ENCODE data around the gene PLXNB2. TPM values are rescaled to one million over a fixed set of nuclear protein-coding genes. Genes with fewer than 3 reads are reported as not detected.

Gene PLXNB2
- total RNA-seq, 2 experiments from 2014 or later = 6.3 to 8.3 TPM

GRCh38 chr22:50307890-50308596 is 597 bp upstream of the PLXNB2 start:
- no peak for DNase-seq
- H3K4me1 Mint-ChIP-seq (ENCODE audit: low read depth) = peaks cover 6% of the 10 kb centered on the region
- ChIA-PET POLR2A (interaction anchor here (0.6 kb wide), 1 partner anchor 15 kb away, joined by 3 read pairs; no protein-coding TSS in a partner anchor), CTCF (interaction anchor here (1.7 kb wide), 1 partner anchor 18 kb away, joined by 5 read pairs; the partner anchor contains the start of gene DENND6B)
- intact Hi-C loops (cut with micrococcal nuclease) = loop anchor here (1.0 kb wide), 1 partner anchor 30 kb away; no protein-coding TSS in a partner anchor
- no peaks in the 10 kb centered on the region for H3K9me3 Mint-ChIP-seq
- H3K36me3 Mint-ChIP-seq = no peaks in the 10 kb centered on the region
- H3K27me3 Mint-ChIP-seq = peaks cover 13% of the 10 kb centered on the region
- H3K4me3 Mint-ChIP-seq = no peak overlapping the region
- no peak overlapping the region for H3K27ac Mint-ChIP-seq

- CTCF ChIA-PET = interaction anchor here (1.1 to 1.7 kb wide), 5 partner anchors 20 to 35 kb away, joined by 3 to 5 read pairs (median 4); partner anchors contain the start of gene DENND6B
- peaks cover 6% of the 10 kb centered on the region for H3K4me1 Mint-ChIP-seq (ENCODE audit: low read depth)
- H3K9me3 Mint-ChIP-seq = no peaks in the 10 kb centered on the region
- no peak overlapping the region for H3K27ac Mint-ChIP-seq
- H3K27me3 Mint-ChIP-seq = peaks cover 15% of the 10 kb centered on the region
- no peaks in the 10 kb centered on the region for H3K36me3 Mint-ChIP-seq
- peak overlapping the region; percentile 54 for H3K4me3 Mint-ChIP-seq
- peak; percentile 53 for DNase-seq
- POLR2A ChIA-PET = no interaction called here
- intact Hi-C loops (cut with micrococcal nuclease) = no loop called here
Observed at GRCh38 chr22:50305923-50306566, 1.4 kb downstream of the PLXNB2 start.

GRCh38 chr22:50305393-50305922 is 2.0 kb downstream of the PLXNB2 start:
- H3K4me1 Mint-ChIP-seq (ENCODE audit: low read depth) = peaks cover 6% of the 10 kb centered on the region
- ChIA-PET CTCF (interaction anchor here (1.1 to 1.5 kb wide), 3 partner anchors 22 to 65 kb away, joined by 3 to 4 read pairs (median 3); no protein-coding TSS in a partner anchor), POLR2A (no interaction called here)
- DNase-seq = no peak
- no peak overlapping the region for H3K27ac Mint-ChIP-seq
- H3K36me3 Mint-ChIP-seq = no peaks in the 10 kb centered on the region
- peak overlapping the region; percentile 54 for H3K4me3 Mint-ChIP-seq
- intact Hi-C loops (cut with micrococcal nuclease) = no loop called here
- no peaks in the 10 kb centered on the region for H3K9me3 Mint-ChIP-seq
- H3K27me3 Mint-ChIP-seq = peaks cover 17% of the 10 kb centered on the region

GRCh38 chr22:50304528-50305392 is 2.7 kb downstream of the PLXNB2 start:
- CTCF ChIA-PET = interaction anchor here (1.1 to 1.2 kb wide), 2 partner anchors 29 to 64 kb away, joined by 3 read pairs; no protein-coding TSS in a partner anchor

GRCh38 chr22:50303848-50304527 is 3.5 kb downstream of the PLXNB2 start:
- Mint-ChIP-seq H3K27me3 (peaks cover 17% of the 10 kb centered on the region), H3K36me3 (no peaks in the 10 kb centered on the region), H3K27ac (no peak overlapping the region), H3K4me3 (no peak overlapping the region), H3K9me3 (no peaks in the 10 kb centered on the region), H3K4me1 (ENCODE audit: low read depth) (peaks cover 6% of the 10 kb centered on the region)
- ChIA-PET POLR2A (no interaction called here), CTCF (interaction anchor here (0.9 to 1.2 kb wide), 3 partner anchors 23 to 63 kb away, joined by 3 read pairs; no protein-coding TSS in a partner anchor)
- no peak for DNase-seq
- intact Hi-C loops (cut with micrococcal nuclease) = no loop called here

More at GRCh38 chr22:50304528-50305392, 2.7 kb downstream of the PLXNB2 start:
- Mint-ChIP-seq H3K27me3 (peaks cover 17% of the 10 kb centered on the region), H3K9me3 (no peaks in the 10 kb centered on the region), H3K4me1 (ENCODE audit: low read depth) (peaks cover 6% of the 10 kb centered on the region), H3K36me3 (no peaks in the 10 kb centered on the region), H3K4me3 (no peak overlapping the region), H3K27ac (no peak overlapping the region)
- no peak for DNase-seq
- POLR2A ChIA-PET = no interaction called here
- intact Hi-C loops (cut with micrococcal nuclease) = no loop called here

- DNase-seq = no peak
- Mint-ChIP-seq H3K4me1 (ENCODE audit: low read depth) (peaks cover 6% of the 10 kb centered on the region), H3K4me3 (no peak overlapping the region), H3K9me3 (no peaks in the 10 kb centered on the region), H3K36me3 (no peaks in the 10 kb centered on the region), H3K27me3 (peaks cover 15% of the 10 kb centered on the region), H3K27ac (no peak overlapping the region)
- ChIA-PET CTCF (interaction anchor here (0.9 kb wide), 2 partner anchors 24 to 27 kb away, joined by 3 read pairs; no protein-coding TSS in a partner anchor), POLR2A (no interaction called here)
- intact Hi-C loops (cut with micrococcal nuclease) = no loop called here
Observed at GRCh38 chr22:50303515-50303847, 4.0 kb downstream of the PLXNB2 start.

- intact Hi-C loops (cut with micrococcal nuclease) = no loop called here
- H3K4me3 Mint-ChIP-seq = no peak overlapping the region
- H3K27me3 Mint-ChIP-seq = peaks cover 15% of the 10 kb centered on the region
- POLR2A ChIA-PET = no interaction called here
- H3K9me3 Mint-ChIP-seq = no peaks in the 10 kb centered on the region
- no peak overlapping the region for H3K27ac Mint-ChIP-seq
- DNase-seq = no peak
- H3K4me1 Mint-ChIP-seq (ENCODE audit: low read depth) = peaks cover 6% of the 10 kb centered on the region
- CTCF ChIA-PET = interaction anchor here (1.4 to 1.5 kb wide), 2 partner anchors 24 to 26 kb away, joined by 4 to 5 read pairs; partner anchors contain the start of gene DENND6B
- H3K36me3 Mint-ChIP-seq = no peaks in the 10 kb centered on the region
Observed at GRCh38 chr22:50302564-50302963, 4.9 kb downstream of the PLXNB2 start.

GRCh38 chr22:50302041-50302541 is 5.4 kb downstream of the PLXNB2 start:
- Mint-ChIP-seq H3K27ac (no peak overlapping the region), H3K4me3 (no peak overlapping the region), H3K36me3 (no peaks in the 10 kb centered on the region), H3K9me3 (no peaks in the 10 kb centered on the region), H3K4me1 (ENCODE audit: low read depth) (peaks cover 6% of the 10 kb centered on the region), H3K27me3 (peaks cover 15% of the 10 kb centered on the region)
- intact Hi-C loops (cut with micrococcal nuclease) = no loop called here
- ChIA-PET CTCF (interaction anchor here (1.4 to 1.5 kb wide), 2 partner anchors 25 to 26 kb away, joined by 4 to 5 read pairs; partner anchors contain the start of gene DENND6B), POLR2A (no interaction called here)
- DNase-seq = no peak

GRCh38 chr22:50301581-50301991 is 5.9 kb downstream of the PLXNB2 start:
- Mint-ChIP-seq H3K4me3 (no peak overlapping the region), H3K27me3 (peaks cover 15% of the 10 kb centered on the region), H3K27ac (no peak overlapping the region), H3K4me1 (ENCODE audit: low read depth) (peaks cover 6% of the 10 kb centered on the region), H3K36me3 (no peaks in the 10 kb centered on the region), H3K9me3 (no peaks in the 10 kb centered on the region)
- DNase-seq = no peak
- intact Hi-C loops (cut with micrococcal nuclease) = no loop called here
- ChIA-PET POLR2A (no interaction called here), CTCF (interaction anchor here (1.4 to 1.5 kb wide), 2 partner anchors 25 kb away, joined by 4 to 5 read pairs; partner anchors contain the start of gene DENND6B)

GRCh38 chr22:50300620-50301257 is 6.7 kb downstream of the PLXNB2 start:
- H3K4me3 Mint-ChIP-seq = no peak overlapping the region
- H3K27me3 Mint-ChIP-seq = peaks cover 9% of the 10 kb centered on the region
- H3K9me3 Mint-ChIP-seq = no peaks in the 10 kb centered on the region
- ChIA-PET POLR2A (no interaction called here), CTCF (interaction anchor here (1.6 kb wide), 1 partner anchor 24 kb away, joined by 8 read pairs; no protein-coding TSS in a partner anchor)
- no peaks in the 10 kb centered on the region for H3K4me1 Mint-ChIP-seq (ENCODE audit: low read depth)
- no peak overlapping the region for H3K27ac Mint-ChIP-seq
- no peak for DNase-seq
- intact Hi-C loops (cut with micrococcal nuclease) = no loop called here
- no peaks in the 10 kb centered on the region for H3K36me3 Mint-ChIP-seq

Measured in activated CD4-positive, alpha-beta memory T cell treated with anti-CD3 and anti-CD28 coated beads for 36 hours (primary cell).